KMS-11 (cell line): ENCODE results near the gene PALM3.

Source experiments
- H2AFZ ChIP-seq: fragments of 200-600 bp; sonication (generic); 2 replicates; pipeline ENCODE4 v1.6.1; 2016; ENCODE audit warnings: antibody characterized with exemption, mixed run types, low read depth
- H3K27ac ChIP-seq: fragments of 200-600 bp; sonication (generic); 2 replicates; pipeline ENCODE4 v1.6.1; 2016; ENCODE audit warnings: mild to moderate bottlenecking, mixed run types
- H3K27me3 ChIP-seq: fragments of 200-600 bp; sonication (generic); 2 replicates; pipeline ENCODE4 v1.6.1; 2017; ENCODE audit warnings: mild to moderate bottlenecking, low read depth, mixed run types, moderate library complexity; ENCODE audit not compliant: insufficient read depth
- H3K36me3 ChIP-seq: fragments of 200-600 bp; sonication (generic); 2 replicates; pipeline ENCODE4 v1.6.1; 2017; ENCODE audit warnings: mild to moderate bottlenecking, mixed run types; ENCODE audit not compliant: insufficient read depth
- H3K4me1 ChIP-seq: fragments of 200-600 bp; sonication (generic); 2 replicates; pipeline ENCODE4 v1.6.1; 2016; ENCODE audit warnings: mild to moderate bottlenecking, low read depth, mixed run types; ENCODE audit not compliant: poor library complexity, severe bottlenecking
- H3K4me2 ChIP-seq: fragments of 200-600 bp; sonication (generic); 2 replicates; pipeline ENCODE4 v1.7.0; 2016; ENCODE audit warnings: mild to moderate bottlenecking, mixed run types
- H3K4me3 ChIP-seq: fragments of 200-600 bp; sonication (generic); IDR thresholded peaks from 2 replicates; pipeline ENCODE4 v1.6.1; 2017; ENCODE audit warnings: low read depth, low read length, mixed read lengths; ENCODE audit not compliant: insufficient read depth
- H3K79me2 ChIP-seq: fragments of 200-600 bp; sonication (generic); 2 replicates; pipeline ENCODE4 v1.6.1; 2016; ENCODE audit warnings: low read depth, mixed run types; ENCODE audit not compliant: insufficient read depth
- H3K9ac ChIP-seq: fragments of 200-600 bp; sonication (generic); 2 replicates; pipeline ENCODE4 v1.6.1; 2016; ENCODE audit warnings: mild to moderate bottlenecking, mixed run types
- H4K20me1 ChIP-seq: fragments of 200-600 bp; sonication (generic); 2 replicates; pipeline ENCODE4 v1.6.1; 2016; ENCODE audit warnings: mild to moderate bottlenecking, mixed run types; ENCODE audit not compliant: insufficient read depth
- CTCF ChIP-seq: fragments of 200-600 bp; sonication (generic); conservative IDR thresholded peaks from 2 replicates; pipeline ENCODE4 v1.6.1; 2017; ENCODE audit warnings: low read depth, mild to moderate bottlenecking, antibody characterized with exemption, low read length, moderate library complexity, mixed read lengths

The PALM3 gene

GRCh38 chr19:14072535-14073260 is 10.8 kb upstream of the PALM3 start, which contains the start of gene MISP3:
Gene MISP3 (plus strand): TSS chr19:14072786. CDS start chr19:14073310, 524 bp downstream.
- Histone ChIP-seq H3K79me2 (no peaks in the 10 kb centered on the region), H3K27me3 (peaks cover 4% of the 10 kb centered on the region; the same call in 1 of the 2 replicates), H2AFZ (peak within 1 kb of the TSS; percentile 96), H3K4me3 (no peak within 1 kb of the TSS), H3K4me2 (peak within 1 kb of the TSS; percentile 99), H3K9ac (peak within 1 kb of the TSS; percentile 45; the same call in 1 of the 2 replicates), H3K27ac (peak within 1 kb of the TSS; percentile 41; the same call in 1 of the 2 replicates), H3K4me1 (peaks cover 25% of the 10 kb centered on the region), H3K36me3 (no peaks in the 10 kb centered on the region), H4K20me1 (no peaks in the 10 kb centered on the region)
- no peak for TF ChIP-seq CTCF

- H3K27ac ChIP-seq: no peak overlapping the region
- no peaks in the 10 kb centered on the region for H3K79me2 ChIP-seq
- no peak for TF ChIP-seq CTCF
- peaks cover 6% of the 10 kb centered on the region; the same call in 1 of the 2 replicates for H3K27me3 ChIP-seq
- no peak overlapping the region for H3K4me2 ChIP-seq
- no peak overlapping the region for H3K4me3 ChIP-seq
- H3K9ac ChIP-seq: no peak overlapping the region
- no peaks in the 10 kb centered on the region for H3K36me3 ChIP-seq
- no peak overlapping the region for H2AFZ ChIP-seq
- no peaks in the 10 kb centered on the region for H4K20me1 ChIP-seq
- H3K4me1 ChIP-seq: peaks cover 22% of the 10 kb centered on the region
Observed at GRCh38 chr19:14070268-14071050, 8.6 kb upstream of the PALM3 start.

- Histone ChIP-seq H3K79me2 (no peaks in the 10 kb centered on the region), H4K20me1 (no peaks in the 10 kb centered on the region), H3K4me1 (no peaks in the 10 kb centered on the region), H2AFZ (no peak overlapping the region), H3K36me3 (no peaks in the 10 kb centered on the region), H3K27ac (no peak overlapping the region), H3K27me3 (peaks cover 4% of the 10 kb centered on the region; the same call in 1 of the 2 replicates), H3K4me2 (no peak overlapping the region), H3K4me3 (no peak overlapping the region), H3K9ac (no peak overlapping the region)
- TF ChIP-seq CTCF: no peak
Observed at GRCh38 chr19:14066134-14066533, 4.3 kb upstream of the PALM3 start.

- no peak overlapping the region for H3K4me2 ChIP-seq
Observed at GRCh38 chr19:14063105-14063504, 1.2 kb upstream of the PALM3 start.

More at GRCh38 chr19:14063105-14063504, 1.2 kb upstream of the PALM3 start:
- no peak for TF ChIP-seq CTCF
- Histone ChIP-seq H3K36me3 (no peaks in the 10 kb centered on the region), H3K4me1 (no peaks in the 10 kb centered on the region), H3K79me2 (no peaks in the 10 kb centered on the region), H2AFZ (no peak overlapping the region), H3K27ac (no peak overlapping the region), H3K27me3 (peaks cover 7% of the 10 kb centered on the region; the same call in 1 of the 2 replicates), H4K20me1 (no peaks in the 10 kb centered on the region), H3K9ac (no peak overlapping the region), H3K4me3 (no peak overlapping the region)
